Fibroblast of lung (primary cell): Measurements from ENCODE around the gene BPHL.

Experiments used
- EZH2 ChIP-seq: IDR thresholded peaks from 2 replicates; pipeline ENCODE4 v1.5.1; 2012; ENCODE audit warnings: low read length, control low read depth, mild to moderate bottlenecking; ENCODE audit errors: missing control alignments
- TF ChIP-seq, protein P1 (sequence below), 2 donors: IDR thresholded peaks in 1 of 2; conservative IDR thresholded peaks in 1 of 2; 1 replicate in 1 of 2; 2 replicates in 1 of 2; pipeline ENCODE4 v1.5.1; 2011 to 2012; ENCODE audit warnings: low read length in 2 of 2, control low read depth in 1 of 2, inconsistent platforms in 1 of 2, low read depth in 1 of 2, mild to moderate bottlenecking in 1 of 2

DNA sequence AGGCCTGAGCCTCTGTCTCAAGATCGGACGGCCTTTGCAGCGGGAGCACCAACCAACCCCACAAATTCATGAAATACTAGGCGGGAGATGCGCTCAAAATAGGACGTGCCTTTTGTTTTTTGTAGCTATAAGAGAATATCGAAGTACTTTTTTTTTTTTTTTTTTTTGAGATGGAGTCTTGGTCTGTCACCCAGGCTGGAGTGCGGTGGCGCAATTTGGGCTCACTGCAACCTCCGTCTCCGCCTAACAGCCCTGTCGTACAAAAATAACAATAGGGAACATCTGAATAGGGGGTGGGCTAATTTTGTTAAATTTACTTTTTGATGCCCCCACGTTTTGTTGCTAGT, 44.7 kb downstream of the BPHL start:
- TF ChIP-seq, protein P1, sequence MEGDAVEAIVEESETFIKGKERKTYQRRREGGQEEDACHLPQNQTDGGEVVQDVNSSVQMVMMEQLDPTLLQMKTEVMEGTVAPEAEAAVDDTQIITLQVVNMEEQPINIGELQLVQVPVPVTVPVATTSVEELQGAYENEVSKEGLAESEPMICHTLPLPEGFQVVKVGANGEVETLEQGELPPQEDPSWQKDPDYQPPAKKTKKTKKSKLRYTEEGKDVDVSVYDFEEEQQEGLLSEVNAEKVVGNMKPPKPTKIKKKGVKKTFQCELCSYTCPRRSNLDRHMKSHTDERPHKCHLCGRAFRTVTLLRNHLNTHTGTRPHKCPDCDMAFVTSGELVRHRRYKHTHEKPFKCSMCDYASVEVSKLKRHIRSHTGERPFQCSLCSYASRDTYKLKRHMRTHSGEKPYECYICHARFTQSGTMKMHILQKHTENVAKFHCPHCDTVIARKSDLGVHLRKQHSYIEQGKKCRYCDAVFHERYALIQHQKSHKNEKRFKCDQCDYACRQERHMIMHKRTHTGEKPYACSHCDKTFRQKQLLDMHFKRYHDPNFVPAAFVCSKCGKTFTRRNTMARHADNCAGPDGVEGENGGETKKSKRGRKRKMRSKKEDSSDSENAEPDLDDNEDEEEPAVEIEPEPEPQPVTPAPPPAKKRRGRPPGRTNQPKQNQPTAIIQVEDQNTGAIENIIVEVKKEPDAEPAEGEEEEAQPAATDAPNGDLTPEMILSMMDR (conservative IDR thresholded peaks at IDR 0.05 in 1 of 2, IDR thresholded peaks at IDR 0.05 in 1 of 2; ENCODE audit: low read depth in 1 of 2, low read length in 2 of 2): no peak
- TF ChIP-seq EZH2: no peak
